ENCODE measurements around the gene ABCF1. TPM values are rescaled to one million over a fixed set of nuclear protein-coding genes. Genes with fewer than 3 reads are reported as not detected.

ABCF1 gene
- total RNA-seq, 2 donors from 2014 or later, result 43.6 to 61.3 TPM

DNA sequence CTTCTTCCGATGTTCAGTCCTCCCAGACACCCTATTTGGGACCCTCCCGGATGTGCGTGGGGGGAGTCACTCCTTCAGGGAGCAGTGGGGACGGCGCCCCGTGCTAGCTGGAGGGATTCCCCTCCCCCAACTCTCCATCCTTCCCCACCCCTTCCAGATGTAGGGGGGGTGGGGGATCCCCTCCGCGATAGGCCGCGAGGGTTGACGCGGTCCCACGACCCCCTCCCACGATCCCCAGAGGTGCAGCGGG is 15.5 kb upstream of the ABCF1 start:
- Histone ChIP-seq H3K27ac (peak overlapping the region; percentile 97), H3K4me1 (peaks cover 7% of the 10 kb centered on the region), H3K27me3 (no peaks in the 10 kb centered on the region), H3K9me3 (no peaks in the 10 kb centered on the region), H3K36me3 (no peaks in the 10 kb centered on the region), H3K4me3 (peak overlapping the region; percentile 84), H3K9ac (ENCODE audit: low read depth in 2 of 2, low read length in 2 of 2) (peak overlapping the region; percentile 92 to 100)
- TF ChIP-seq, protein P1, sequence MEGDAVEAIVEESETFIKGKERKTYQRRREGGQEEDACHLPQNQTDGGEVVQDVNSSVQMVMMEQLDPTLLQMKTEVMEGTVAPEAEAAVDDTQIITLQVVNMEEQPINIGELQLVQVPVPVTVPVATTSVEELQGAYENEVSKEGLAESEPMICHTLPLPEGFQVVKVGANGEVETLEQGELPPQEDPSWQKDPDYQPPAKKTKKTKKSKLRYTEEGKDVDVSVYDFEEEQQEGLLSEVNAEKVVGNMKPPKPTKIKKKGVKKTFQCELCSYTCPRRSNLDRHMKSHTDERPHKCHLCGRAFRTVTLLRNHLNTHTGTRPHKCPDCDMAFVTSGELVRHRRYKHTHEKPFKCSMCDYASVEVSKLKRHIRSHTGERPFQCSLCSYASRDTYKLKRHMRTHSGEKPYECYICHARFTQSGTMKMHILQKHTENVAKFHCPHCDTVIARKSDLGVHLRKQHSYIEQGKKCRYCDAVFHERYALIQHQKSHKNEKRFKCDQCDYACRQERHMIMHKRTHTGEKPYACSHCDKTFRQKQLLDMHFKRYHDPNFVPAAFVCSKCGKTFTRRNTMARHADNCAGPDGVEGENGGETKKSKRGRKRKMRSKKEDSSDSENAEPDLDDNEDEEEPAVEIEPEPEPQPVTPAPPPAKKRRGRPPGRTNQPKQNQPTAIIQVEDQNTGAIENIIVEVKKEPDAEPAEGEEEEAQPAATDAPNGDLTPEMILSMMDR (IDR thresholded peaks at IDR 0.05), result no peak
- intact Hi-C loops (cut with DNase I), result no loop called here
- no peak for DNase-seq

DNA sequence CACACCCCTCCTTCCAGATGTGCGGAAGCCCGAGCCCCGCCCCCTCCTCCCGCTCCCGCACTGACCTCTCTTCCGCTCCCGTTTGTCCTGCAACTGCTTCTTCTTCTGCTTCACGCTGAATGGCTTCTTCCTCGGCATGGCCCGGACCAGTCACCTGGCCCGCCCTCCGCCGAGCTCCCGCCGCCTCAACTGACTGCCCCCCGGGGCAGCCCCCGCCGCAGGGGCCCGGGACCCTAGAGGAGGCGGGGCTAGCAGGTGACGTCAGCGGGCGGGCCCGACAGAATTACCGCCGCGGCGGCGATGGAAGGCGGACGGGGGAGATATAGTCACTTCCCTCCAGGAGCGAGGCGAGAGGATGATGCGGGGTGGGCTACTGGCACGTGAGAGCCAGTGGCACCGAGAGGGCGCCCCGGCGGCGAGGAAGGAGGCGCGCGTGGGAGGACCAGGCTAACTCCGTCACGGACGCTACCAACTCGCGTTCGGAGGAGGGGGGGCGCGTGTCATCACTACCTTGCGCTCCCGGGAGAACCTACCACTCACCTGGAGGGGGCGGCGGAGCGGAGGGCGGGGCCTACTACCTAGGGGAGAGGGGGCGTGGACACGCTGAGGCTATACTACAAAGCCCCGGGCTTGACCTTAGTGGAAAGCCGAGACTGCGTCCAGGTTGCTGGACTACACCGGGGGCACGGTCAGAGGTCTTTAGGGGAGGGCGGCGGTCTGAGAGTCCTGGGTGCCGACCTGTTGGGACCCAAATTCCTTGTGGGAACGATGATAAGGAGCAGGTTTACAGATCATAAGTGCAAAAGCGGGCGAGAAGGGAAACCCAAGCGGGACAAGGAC is 15.0 kb upstream of the ABCF1 start, which contains the start of gene GNL1:
Gene GNL1 (minus strand): TSS at position 424 of the 840 bp plus-strand sequence. CDS start 286 bp downstream, at position 138.
- H3K27me3 ChIP-seq, result no peaks in the 10 kb centered on the region
- H3K27ac ChIP-seq, result peak within 1 kb of the TSS; percentile 97
- H3K4me3 ChIP-seq, result peak within 1 kb of the TSS; percentile 84
- H3K36me3 ChIP-seq, result no peaks in the 10 kb centered on the region
- H3K9me3 ChIP-seq, result no peaks in the 10 kb centered on the region
- H3K4me1 ChIP-seq, result peaks cover 7% of the 10 kb centered on the region
- intact Hi-C loops (cut with DNase I), result no loop called here
- H3K9ac ChIP-seq (ENCODE audit: low read depth in 2 of 2, low read length in 2 of 2), result peak within 1 kb of the TSS; percentile 92 to 100
- DNase-seq, result peak; percentile 99
- TF ChIP-seq, protein P1 (IDR thresholded peaks at IDR 0.05), result no peak

DNA sequence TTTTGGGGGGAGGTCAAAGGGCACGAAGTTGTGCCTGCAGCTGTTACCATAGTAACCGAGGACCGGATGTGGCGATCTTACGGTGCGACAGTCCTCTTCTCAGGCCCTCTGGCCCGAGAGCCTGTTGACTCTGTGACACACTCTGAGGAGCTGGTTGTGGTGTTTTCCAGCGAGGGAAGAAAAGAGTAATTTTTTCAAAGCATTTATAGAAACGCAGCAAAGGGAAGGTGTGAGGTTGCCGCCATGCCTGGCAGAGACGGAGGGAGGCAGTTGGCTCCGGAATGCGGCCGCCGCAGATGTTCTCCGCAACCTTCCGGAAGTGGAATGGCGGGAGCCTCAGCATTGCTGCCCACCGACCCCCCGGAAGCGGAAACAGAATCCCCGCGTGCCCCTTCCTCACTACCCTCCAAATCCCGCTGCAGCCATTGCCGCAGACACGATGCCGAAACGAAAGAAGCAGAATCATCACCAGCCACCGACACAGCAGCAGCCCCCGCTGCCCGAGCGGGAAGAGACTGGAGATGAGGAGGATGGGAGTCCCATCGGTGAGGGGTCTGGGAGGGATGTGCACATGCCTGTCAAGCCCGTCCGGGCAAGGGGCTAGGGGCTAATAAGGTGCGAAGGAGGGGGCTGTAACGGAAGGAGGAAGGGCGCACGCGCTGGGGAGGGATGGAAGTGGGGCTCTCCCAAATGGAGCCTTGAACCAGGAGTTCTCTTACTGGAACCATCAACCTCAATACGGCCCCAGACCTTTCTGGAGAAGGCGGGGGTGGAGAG is 14.1 kb upstream of the ABCF1 start, which contains the start of gene PRR3:
Gene PRR3 (plus strand): TSS at position 390 of the 777 bp plus-strand sequence. CDS start 50 bp downstream, at position 440.
- Histone ChIP-seq H3K27ac (peak within 1 kb of the TSS; percentile 97), H3K27me3 (no peaks in the 10 kb centered on the region), H3K9ac (ENCODE audit: low read depth in 2 of 2, low read length in 2 of 2) (peak within 1 kb of the TSS; percentile 92 to 100), H3K4me3 (peak within 1 kb of the TSS; percentile 84), H3K4me1 (peaks cover 7% of the 10 kb centered on the region), H3K36me3 (no peaks in the 10 kb centered on the region), H3K9me3 (no peaks in the 10 kb centered on the region)
- intact Hi-C loops (cut with DNase I), result no loop called here
- peak; percentile 92 for DNase-seq
- TF ChIP-seq, protein P1 (IDR thresholded peaks at IDR 0.05), result no peak

DNA sequence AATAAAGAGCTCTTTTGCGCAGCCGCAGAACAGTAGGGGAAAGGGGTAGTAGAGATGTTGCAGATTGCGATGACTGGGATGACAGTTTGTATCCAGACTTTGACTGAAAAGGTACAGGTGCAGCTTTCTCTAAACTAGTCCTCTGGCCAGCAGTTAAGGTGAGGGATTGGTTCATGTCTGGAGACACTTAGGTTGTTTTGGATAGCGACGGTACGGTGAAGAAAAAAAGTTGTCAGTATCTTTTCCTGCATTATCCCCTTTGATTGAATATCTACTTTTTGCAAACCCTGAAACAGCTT is 13.6 kb upstream of the ABCF1 start:
- H3K9ac ChIP-seq (ENCODE audit: low read depth in 2 of 2, low read length in 2 of 2), result peak overlapping the region; percentile 92 to 100
- peaks cover 7% of the 10 kb centered on the region for H3K4me1 ChIP-seq
- H3K4me3 ChIP-seq, result peak overlapping the region; percentile 84
- H3K27me3 ChIP-seq, result no peaks in the 10 kb centered on the region
- H3K9me3 ChIP-seq, result no peaks in the 10 kb centered on the region
- peak overlapping the region; percentile 97 for H3K27ac ChIP-seq
- no peak for DNase-seq
- H3K36me3 ChIP-seq, result no peaks in the 10 kb centered on the region
- TF ChIP-seq, protein P1 (IDR thresholded peaks at IDR 0.05), result no peak
- intact Hi-C loops (cut with DNase I), result no loop called here

DNA sequence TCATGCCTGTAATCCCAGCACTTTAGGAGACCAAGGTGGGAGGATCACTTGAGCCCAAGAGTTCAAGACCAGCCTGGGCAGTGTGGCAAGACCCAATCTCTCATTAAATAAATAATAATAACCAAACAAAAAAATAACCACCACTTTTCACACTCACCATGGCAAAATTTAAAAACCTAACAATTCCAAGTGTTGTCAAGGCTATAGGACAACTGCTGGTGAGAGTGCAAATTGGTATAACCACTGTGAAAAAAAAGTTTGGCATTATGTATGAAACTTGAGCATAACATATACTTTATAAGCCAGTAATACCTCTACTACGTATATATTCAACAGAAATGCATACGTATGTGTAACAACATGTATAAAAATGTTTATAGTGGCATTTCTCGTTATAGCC is 10.3 kb upstream of the ABCF1 start:
- H3K36me3 ChIP-seq, result no peaks in the 10 kb centered on the region
- H3K4me1 ChIP-seq, result no peaks in the 10 kb centered on the region
- H3K9me3 ChIP-seq, result no peaks in the 10 kb centered on the region
- H3K27ac ChIP-seq, result no peak overlapping the region
- TF ChIP-seq, protein P1 (IDR thresholded peaks at IDR 0.05), result no peak
- intact Hi-C loops (cut with DNase I), result no loop called here
- no peaks in the 10 kb centered on the region for H3K27me3 ChIP-seq
- no peak overlapping the region for H3K4me3 ChIP-seq
- DNase-seq, result no peak
- no peak overlapping the region for H3K9ac ChIP-seq (ENCODE audit: low read depth in 2 of 2, low read length in 2 of 2)
